K562 (cell line): ENCODE results near the gene SPAG4.

Experiments
- E4F1 ChIP-seq: fragments of 250-450 bp; sonication (Bioruptor Pico); IDR thresholded peaks from 2 replicates; pipeline ENCODE4 v1.5.0; 2021; ENCODE audit warnings: mild to moderate bottlenecking, borderline replicate concordance
- PRDM10 ChIP-seq: fragments of 450-650 bp; IDR thresholded peaks from 2 replicates; pipeline ENCODE4 v1.6.1; 2018; ENCODE audit not compliant: partially characterized antibody
- SMAD1 ChIP-seq: fragments of 150-350 bp; IDR thresholded peaks from 2 replicates; pipeline ENCODE4 v1.6.1; 2014; ENCODE audit warnings: low read length, low read depth; ENCODE audit not compliant: partially characterized antibody
- TAF1 ChIP-seq: IDR thresholded peaks from 2 replicates; pipeline ENCODE4 v1.6.1; 2011; ENCODE audit warnings: mild to moderate bottlenecking, low read length, moderate library complexity; ENCODE audit not compliant: insufficient read depth, control insufficient read depth, severe bottlenecking; ENCODE audit errors: extremely low read depth
- TARDBP ChIP-seq: fragments of 450-650 bp; IDR thresholded peaks from 2 replicates; pipeline ENCODE4 v1.6.1; 2016
- ZNF780A ChIP-seq: fragments of 250-450 bp; sonication (Bioruptor Pico); IDR thresholded peaks from 2 replicates; pipeline ENCODE4 v1.5.0; 2021; ENCODE audit warnings: mild to moderate bottlenecking
- TF ChIP-seq, protein P1 (sequence below), 3 experiments: IDR thresholded peaks in 2 of 3; conservative IDR thresholded peaks in 1 of 3; 2 replicates each; pipeline ENCODE4 v1.5.1; 2011 to 2012; ENCODE audit warnings: low read length in 3 of 3, mild to moderate bottlenecking in 3 of 3, control low read depth in 2 of 3, improper control_type of control experiment in 1 of 3, inconsistent platforms in 1 of 3, low read depth in 1 of 3, mixed read lengths in 1 of 3, moderate library complexity in 1 of 3; ENCODE audit not compliant: insufficient read depth in 2 of 3
- TF ChIP-seq, protein P2 (sequence below): sonication (generic); formaldehyde crosslinking; IDR thresholded peaks from 2 replicates; pipeline ENCODE4 v1.8.1; 2023; ENCODE audit warnings: mild to moderate bottlenecking, missing genetic modification reagents
- TF ChIP-seq, protein P3 (sequence below), 2 experiments: fragments of 450-650 bp; IDR thresholded peaks; 2 replicates each; pipeline ENCODE4 v1.6.1; 2016
- TF ChIP-seq, protein P4 (sequence below): IDR thresholded peaks from 2 replicates; pipeline ENCODE4 v1.6.1; 2016; ENCODE audit warnings: missing genetic modification characterization, missing compliant biosample characterization

DNA sequence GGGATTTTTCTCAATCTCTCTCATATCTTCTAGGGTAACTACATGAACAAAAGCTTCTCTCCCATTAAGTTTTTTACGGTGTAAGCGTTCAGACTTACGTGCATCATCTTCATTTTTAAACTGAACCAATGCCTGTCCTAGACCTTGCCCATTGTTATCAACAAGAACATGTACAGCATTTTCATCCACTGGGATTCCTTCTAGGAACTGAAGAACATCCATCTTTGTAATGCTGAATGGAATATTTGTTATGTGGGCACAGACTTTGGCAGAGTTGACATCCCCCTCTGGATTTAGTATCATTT, 37.8 kb downstream of the SPAG4 start:
- no peak for TF ChIP-seq ZNF780A
- TF ChIP-seq, protein P1, sequence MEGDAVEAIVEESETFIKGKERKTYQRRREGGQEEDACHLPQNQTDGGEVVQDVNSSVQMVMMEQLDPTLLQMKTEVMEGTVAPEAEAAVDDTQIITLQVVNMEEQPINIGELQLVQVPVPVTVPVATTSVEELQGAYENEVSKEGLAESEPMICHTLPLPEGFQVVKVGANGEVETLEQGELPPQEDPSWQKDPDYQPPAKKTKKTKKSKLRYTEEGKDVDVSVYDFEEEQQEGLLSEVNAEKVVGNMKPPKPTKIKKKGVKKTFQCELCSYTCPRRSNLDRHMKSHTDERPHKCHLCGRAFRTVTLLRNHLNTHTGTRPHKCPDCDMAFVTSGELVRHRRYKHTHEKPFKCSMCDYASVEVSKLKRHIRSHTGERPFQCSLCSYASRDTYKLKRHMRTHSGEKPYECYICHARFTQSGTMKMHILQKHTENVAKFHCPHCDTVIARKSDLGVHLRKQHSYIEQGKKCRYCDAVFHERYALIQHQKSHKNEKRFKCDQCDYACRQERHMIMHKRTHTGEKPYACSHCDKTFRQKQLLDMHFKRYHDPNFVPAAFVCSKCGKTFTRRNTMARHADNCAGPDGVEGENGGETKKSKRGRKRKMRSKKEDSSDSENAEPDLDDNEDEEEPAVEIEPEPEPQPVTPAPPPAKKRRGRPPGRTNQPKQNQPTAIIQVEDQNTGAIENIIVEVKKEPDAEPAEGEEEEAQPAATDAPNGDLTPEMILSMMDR (IDR thresholded peaks at IDR 0.05 in 2 of 3, conservative IDR thresholded peaks at IDR 0.05 in 1 of 3; ENCODE audit: insufficient read depth in 2 of 3, low read depth in 1 of 3, low read length in 3 of 3) = no peak
- no peak for TF ChIP-seq TAF1
- TF ChIP-seq PRDM10 = no peak
- TF ChIP-seq E4F1 = no peak
- TF ChIP-seq, protein P2, sequence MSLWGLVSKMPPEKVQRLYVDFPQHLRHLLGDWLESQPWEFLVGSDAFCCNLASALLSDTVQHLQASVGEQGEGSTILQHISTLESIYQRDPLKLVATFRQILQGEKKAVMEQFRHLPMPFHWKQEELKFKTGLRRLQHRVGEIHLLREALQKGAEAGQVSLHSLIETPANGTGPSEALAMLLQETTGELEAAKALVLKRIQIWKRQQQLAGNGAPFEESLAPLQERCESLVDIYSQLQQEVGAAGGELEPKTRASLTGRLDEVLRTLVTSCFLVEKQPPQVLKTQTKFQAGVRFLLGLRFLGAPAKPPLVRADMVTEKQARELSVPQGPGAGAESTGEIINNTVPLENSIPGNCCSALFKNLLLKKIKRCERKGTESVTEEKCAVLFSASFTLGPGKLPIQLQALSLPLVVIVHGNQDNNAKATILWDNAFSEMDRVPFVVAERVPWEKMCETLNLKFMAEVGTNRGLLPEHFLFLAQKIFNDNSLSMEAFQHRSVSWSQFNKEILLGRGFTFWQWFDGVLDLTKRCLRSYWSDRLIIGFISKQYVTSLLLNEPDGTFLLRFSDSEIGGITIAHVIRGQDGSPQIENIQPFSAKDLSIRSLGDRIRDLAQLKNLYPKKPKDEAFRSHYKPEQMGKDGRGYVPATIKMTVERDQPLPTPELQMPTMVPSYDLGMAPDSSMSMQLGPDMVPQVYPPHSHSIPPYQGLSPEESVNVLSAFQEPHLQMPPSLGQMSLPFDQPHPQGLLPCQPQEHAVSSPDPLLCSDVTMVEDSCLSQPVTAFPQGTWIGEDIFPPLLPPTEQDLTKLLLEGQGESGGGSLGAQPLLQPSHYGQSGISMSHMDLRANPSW (CRISPR knock-in tag) = no peak
- TF ChIP-seq, protein P3, sequence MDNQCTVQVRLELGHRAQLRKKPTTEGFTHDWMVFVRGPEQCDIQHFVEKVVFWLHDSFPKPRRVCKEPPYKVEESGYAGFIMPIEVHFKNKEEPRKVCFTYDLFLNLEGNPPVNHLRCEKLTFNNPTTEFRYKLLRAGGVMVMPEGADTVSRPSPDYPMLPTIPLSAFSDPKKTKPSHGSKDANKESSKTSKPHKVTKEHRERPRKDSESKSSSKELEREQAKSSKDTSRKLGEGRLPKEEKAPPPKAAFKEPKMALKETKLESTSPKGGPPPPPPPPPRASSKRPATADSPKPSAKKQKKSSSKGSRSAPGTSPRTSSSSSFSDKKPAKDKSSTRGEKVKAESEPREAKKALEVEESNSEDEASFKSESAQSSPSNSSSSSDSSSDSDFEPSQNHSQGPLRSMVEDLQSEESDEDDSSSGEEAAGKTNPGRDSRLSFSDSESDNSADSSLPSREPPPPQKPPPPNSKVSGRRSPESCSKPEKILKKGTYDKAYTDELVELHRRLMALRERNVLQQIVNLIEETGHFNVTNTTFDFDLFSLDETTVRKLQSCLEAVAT (IDR thresholded peaks at IDR 0.05) = no peak
- TF ChIP-seq, protein P4, sequence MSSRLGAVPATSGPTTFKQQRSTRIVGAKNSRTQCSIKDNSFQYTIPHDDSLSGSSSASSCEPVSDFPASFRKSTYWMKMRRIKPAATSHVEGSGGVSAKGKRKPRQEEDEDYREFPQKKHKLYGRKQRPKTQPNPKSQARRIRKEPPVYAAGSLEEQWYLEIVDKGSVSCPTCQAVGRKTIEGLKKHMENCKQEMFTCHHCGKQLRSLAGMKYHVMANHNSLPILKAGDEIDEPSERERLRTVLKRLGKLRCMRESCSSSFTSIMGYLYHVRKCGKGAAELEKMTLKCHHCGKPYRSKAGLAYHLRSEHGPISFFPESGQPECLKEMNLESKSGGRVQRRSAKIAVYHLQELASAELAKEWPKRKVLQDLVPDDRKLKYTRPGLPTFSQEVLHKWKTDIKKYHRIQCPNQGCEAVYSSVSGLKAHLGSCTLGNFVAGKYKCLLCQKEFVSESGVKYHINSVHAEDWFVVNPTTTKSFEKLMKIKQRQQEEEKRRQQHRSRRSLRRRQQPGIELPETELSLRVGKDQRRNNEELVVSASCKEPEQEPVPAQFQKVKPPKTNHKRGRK (tag) = no peak
- TF ChIP-seq SMAD1 = no peak
- no peak for TF ChIP-seq TARDBP
